HepG2 (cell line): ENCODE data around the gene GATB.

ENCODE experiments used
- CBFB ChIP-seq: sonication (generic); formaldehyde crosslinking; IDR thresholded peaks from 2 replicates; pipeline ENCODE4 v1.4.0; 2020; ENCODE audit warnings: missing genetic modification reagents
- MAFG ChIP-seq: sonication (generic); formaldehyde crosslinking; IDR thresholded peaks from 2 replicates; pipeline ENCODE4 v1.5.1; 2020; ENCODE audit warnings: mild to moderate bottlenecking, missing genetic modification reagents
- MYC ChIP-seq: sonication (generic); formaldehyde crosslinking; IDR thresholded peaks from 2 replicates; pipeline ENCODE4 v1.9.0; 2021; ENCODE audit warnings: missing genetic modification reagents, borderline replicate concordance
- POLR2AphosphoS5 ChIP-seq: IDR thresholded peaks from 2 replicates; pipeline ENCODE4 v1.6.1; 2012; ENCODE audit warnings: low read depth, low read length
- RELA ChIP-seq: sonication (generic); formaldehyde crosslinking; IDR thresholded peaks from 2 replicates; pipeline ENCODE4 v1.4.0; 2020; ENCODE audit warnings: missing genetic modification reagents
- SCMH1 ChIP-seq: sonication (generic); formaldehyde crosslinking; IDR thresholded peaks from 2 replicates; pipeline ENCODE4 v1.9.0; 2021; ENCODE audit warnings: missing genetic modification reagents, mild to moderate bottlenecking, borderline replicate concordance
- U2AF1 ChIP-seq: fragments of 200-400 bp; formaldehyde crosslinking; optimal IDR thresholded peaks from 2 replicates; pipeline ENCODE3; 2017; ENCODE audit warnings: mild to moderate bottlenecking, low read depth, low read length
- ZBTB8A ChIP-seq: sonication (generic); formaldehyde crosslinking; IDR thresholded peaks from 2 replicates; pipeline ENCODE4 v1.4.0; 2020; ENCODE audit warnings: mild to moderate bottlenecking, low read depth, missing genetic modification reagents, borderline replicate concordance
- TF ChIP-seq, protein P1 (sequence below): sonication (generic); formaldehyde crosslinking; conservative IDR thresholded peaks from 2 replicates; pipeline ENCODE4 v1.4.0; 2020; ENCODE audit warnings: missing genetic modification reagents
- TF ChIP-seq, protein P2 (sequence below): sonication (generic); formaldehyde crosslinking; IDR thresholded peaks from 2 replicates; pipeline ENCODE4 v1.4.0; 2020; ENCODE audit warnings: low read depth, missing genetic modification reagents
- TF ChIP-seq, protein P3 (sequence below): sonication (generic); formaldehyde crosslinking; IDR thresholded peaks from 2 replicates; pipeline ENCODE4 v1.4.0; 2020; ENCODE audit warnings: missing genetic modification reagents

DNA sequence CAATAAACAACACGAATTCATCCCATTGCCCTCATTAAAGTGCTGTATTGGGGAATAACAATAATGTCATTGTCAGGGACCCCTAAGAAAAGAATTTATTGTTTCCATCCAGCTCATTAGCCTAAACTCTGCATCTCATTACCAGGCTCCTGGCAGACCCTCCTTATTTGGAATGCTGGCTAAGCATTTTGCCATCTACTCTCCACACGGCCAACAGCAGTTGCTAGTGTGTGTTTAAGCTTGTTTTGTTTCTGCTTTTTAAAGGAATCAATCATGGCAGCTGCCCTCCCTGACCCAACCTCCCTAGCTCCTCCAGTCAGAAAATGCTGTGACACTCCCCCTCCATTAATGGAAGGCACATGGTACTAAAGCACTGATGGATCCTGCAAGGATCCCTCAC lies 43.5 kb downstream of the GATB start:
- TF ChIP-seq, protein P1, sequence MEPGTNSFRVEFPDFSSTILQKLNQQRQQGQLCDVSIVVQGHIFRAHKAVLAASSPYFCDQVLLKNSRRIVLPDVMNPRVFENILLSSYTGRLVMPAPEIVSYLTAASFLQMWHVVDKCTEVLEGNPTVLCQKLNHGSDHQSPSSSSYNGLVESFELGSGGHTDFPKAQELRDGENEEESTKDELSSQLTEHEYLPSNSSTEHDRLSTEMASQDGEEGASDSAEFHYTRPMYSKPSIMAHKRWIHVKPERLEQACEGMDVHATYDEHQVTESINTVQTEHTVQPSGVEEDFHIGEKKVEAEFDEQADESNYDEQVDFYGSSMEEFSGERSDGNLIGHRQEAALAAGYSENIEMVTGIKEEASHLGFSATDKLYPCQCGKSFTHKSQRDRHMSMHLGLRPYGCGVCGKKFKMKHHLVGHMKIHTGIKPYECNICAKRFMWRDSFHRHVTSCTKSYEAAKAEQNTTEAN (CRISPR knock-in tag): no peak
- TF ChIP-seq CBFB (CRISPR knock-in tag): no peak
- TF ChIP-seq SCMH1 (CRISPR knock-in tag): no peak
- TF ChIP-seq, protein P2, sequence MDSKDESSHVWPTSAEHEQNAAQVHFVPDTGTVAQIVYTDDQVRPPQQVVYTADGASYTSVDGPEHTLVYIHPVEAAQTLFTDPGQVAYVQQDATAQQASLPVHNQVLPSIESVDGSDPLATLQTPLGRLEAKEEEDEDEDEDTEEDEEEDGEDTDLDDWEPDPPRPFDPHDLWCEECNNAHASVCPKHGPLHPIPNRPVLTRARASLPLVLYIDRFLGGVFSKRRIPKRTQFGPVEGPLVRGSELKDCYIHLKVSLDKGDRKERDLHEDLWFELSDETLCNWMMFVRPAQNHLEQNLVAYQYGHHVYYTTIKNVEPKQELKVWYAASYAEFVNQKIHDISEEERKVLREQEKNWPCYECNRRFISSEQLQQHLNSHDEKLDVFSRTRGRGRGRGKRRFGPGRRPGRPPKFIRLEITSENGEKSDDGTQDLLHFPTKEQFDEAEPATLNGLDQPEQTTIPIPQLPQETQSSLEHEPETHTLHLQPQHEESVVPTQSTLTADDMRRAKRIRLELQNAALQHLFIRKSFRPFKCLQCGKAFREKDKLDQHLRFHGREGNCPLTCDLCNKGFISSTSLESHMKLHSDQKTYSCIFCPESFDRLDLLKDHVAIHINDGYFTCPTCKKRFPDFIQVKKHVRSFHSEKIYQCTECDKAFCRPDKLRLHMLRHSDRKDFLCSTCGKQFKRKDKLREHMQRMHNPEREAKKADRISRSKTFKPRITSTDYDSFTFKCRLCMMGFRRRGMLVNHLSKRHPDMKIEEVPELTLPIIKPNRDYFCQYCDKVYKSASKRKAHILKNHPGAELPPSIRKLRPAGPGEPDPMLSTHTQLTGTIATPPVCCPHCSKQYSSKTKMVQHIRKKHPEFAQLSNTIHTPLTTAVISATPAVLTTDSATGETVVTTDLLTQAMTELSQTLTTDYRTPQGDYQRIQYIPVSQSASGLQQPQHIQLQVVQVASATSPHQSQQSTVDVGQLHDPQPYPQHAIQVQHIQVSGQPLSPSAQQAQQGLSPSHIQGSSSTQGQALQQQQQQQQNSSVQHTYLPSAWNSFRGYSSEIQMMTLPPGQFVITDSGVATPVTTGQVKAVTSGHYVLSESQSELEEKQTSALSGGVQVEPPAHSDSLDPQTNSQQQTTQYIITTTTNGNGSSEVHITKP (CRISPR knock-in tag): no peak
- TF ChIP-seq, protein P3, sequence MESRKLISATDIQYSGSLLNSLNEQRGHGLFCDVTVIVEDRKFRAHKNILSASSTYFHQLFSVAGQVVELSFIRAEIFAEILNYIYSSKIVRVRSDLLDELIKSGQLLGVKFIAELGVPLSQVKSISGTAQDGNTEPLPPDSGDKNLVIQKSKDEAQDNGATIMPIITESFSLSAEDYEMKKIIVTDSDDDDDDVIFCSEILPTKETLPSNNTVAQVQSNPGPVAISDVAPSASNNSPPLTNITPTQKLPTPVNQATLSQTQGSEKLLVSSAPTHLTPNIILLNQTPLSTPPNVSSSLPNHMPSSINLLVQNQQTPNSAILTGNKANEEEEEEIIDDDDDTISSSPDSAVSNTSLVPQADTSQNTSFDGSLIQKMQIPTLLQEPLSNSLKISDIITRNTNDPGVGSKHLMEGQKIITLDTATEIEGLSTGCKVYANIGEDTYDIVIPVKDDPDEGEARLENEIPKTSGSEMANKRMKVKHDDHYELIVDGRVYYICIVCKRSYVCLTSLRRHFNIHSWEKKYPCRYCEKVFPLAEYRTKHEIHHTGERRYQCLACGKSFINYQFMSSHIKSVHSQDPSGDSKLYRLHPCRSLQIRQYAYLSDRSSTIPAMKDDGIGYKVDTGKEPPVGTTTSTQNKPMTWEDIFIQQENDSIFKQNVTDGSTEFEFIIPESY (CRISPR knock-in tag): no peak
- no peak for TF ChIP-seq MYC (CRISPR knock-in tag)
- TF ChIP-seq MAFG: no peak
- no peak for TF ChIP-seq RELA (CRISPR knock-in tag)
- TF ChIP-seq POLR2AphosphoS5: no peak
- TF ChIP-seq U2AF1: no peak
- no peak for TF ChIP-seq ZBTB8A (CRISPR knock-in tag)
